GM23248 (cell line): ENCODE measurements around the gene RPRD1B. TPM values are rescaled to one million over a fixed set of nuclear protein-coding genes. Genes with fewer than 3 reads are reported as not detected.

Source experiments
- DNase-seq: peaks from one replicate; pipeline ENCODE4 v3.0.0-alpha.2; 2015
- H2AFZ ChIP-seq: fragments of 200-600 bp; sonication (generic); 2 replicates; pipeline ENCODE4 v1.6.1; 2016; ENCODE audit warnings: antibody characterized with exemption
- H3F3A ChIP-seq: fragments of 200-600 bp; sonication (generic); 2 replicates; pipeline ENCODE4 v1.6.1; 2016; ENCODE audit warnings: mild to moderate bottlenecking, antibody characterized with exemption, mixed run types; ENCODE audit not compliant: insufficient read depth
- H3K27ac ChIP-seq: fragments of 200-600 bp; sonication (generic); 2 replicates; pipeline ENCODE4 v1.5.1; 2016; ENCODE audit warnings: mild to moderate bottlenecking
- H3K27me3 ChIP-seq: fragments of 200-600 bp; sonication (generic); replicated peaks from 2 replicates; pipeline ENCODE4 v1.6.1; 2016; ENCODE audit warnings: mild to moderate bottlenecking; ENCODE audit not compliant: insufficient read depth
- H3K36me3 ChIP-seq: fragments of 200-600 bp; sonication (generic); 2 replicates; pipeline ENCODE4 v1.6.1; 2016; ENCODE audit warnings: low read depth, mild to moderate bottlenecking
- H3K4me1 ChIP-seq: fragments of 200-600 bp; sonication (generic); 2 replicates; pipeline ENCODE4 v1.6.1; 2016; ENCODE audit warnings: mild to moderate bottlenecking; ENCODE audit not compliant: insufficient read depth
- H3K4me2 ChIP-seq: fragments of 200-600 bp; sonication (generic); one replicate; pipeline ENCODE4 v1.6.1; 2016; ENCODE audit warnings: mild to moderate bottlenecking; ENCODE audit not compliant: unreplicated experiment
- H3K4me3 ChIP-seq: fragments of 200-600 bp; sonication (generic); 2 replicates; pipeline ENCODE4 v1.5.1; 2016; ENCODE audit warnings: mild to moderate bottlenecking
- H3K79me2 ChIP-seq: fragments of 200-600 bp; sonication (generic); 2 replicates; pipeline ENCODE4 v1.6.1; 2016; ENCODE audit warnings: mild to moderate bottlenecking; ENCODE audit not compliant: insufficient read depth
- H3K9ac ChIP-seq: fragments of 200-600 bp; sonication (generic); 2 replicates; pipeline ENCODE4 v1.6.1; 2016; ENCODE audit warnings: mild to moderate bottlenecking
- H3K9me2 ChIP-seq: fragments of 200-600 bp; sonication (generic); 2 replicates; pipeline ENCODE4 v1.6.1; 2016; ENCODE audit warnings: mixed run types, mild to moderate bottlenecking, moderate library complexity; ENCODE audit not compliant: insufficient read depth
- H3K9me3 ChIP-seq: fragments of 200-600 bp; sonication (generic); one replicate; pipeline ENCODE4 v1.6.1; 2017; ENCODE audit warnings: low read depth
- H4K20me1 ChIP-seq: fragments of 200-600 bp; sonication (generic); 2 replicates; pipeline ENCODE4 v1.6.0; 2016; ENCODE audit not compliant: insufficient read depth
- EZH2 ChIP-seq: fragments of 200-600 bp; sonication (generic); IDR thresholded peaks from 2 replicates; pipeline ENCODE4 v1.6.1; 2018; ENCODE audit warnings: antibody characterized with exemption, mild to moderate bottlenecking; ENCODE audit not compliant: insufficient read depth, poor library complexity, severe bottlenecking
- EZH2phosphoT487 ChIP-seq: fragments of 200-600 bp; sonication (generic); IDR thresholded peaks from 2 replicates; pipeline ENCODE4 v1.6.1; 2018; ENCODE audit warnings: antibody characterized with exemption, moderate library complexity, mild to moderate bottlenecking, low read depth; ENCODE audit not compliant: insufficient read depth
- WGBS, 2 experiments: methylation state at CpG; one replicate each; pipeline ENCODE4 v1.1.6; 2015 to 2017; ENCODE audit warnings: low lambda C conversion rate in 2 of 2, low coverage in 1 of 2; ENCODE audit errors: missing lambda C conversion rate in 2 of 2; 5-methylcytosine and 5-hydroxymethylcytosine counted together
- in situ Hi-C: fragments of 300-500 bp; cut with MboI; formaldehyde crosslinking; loops from 2 replicates; pipeline ENCODE4 v1.15.0; 2020
- polyA plus RNA-seq: library from polyadenylated mRNA; unstranded; fragments of >200 nt; fragmentation: Nextera tagmentation; extraction: Ambion mirVana; gene quantifications from 2 replicates; pipeline ENCODE4 v1.2.1, GENCODE V29; 2016
- total RNA-seq: library from RNA; depleted of rRNA; stranded (reverse); fragments of >200 nt; shearing (Covaris generic); gene quantifications from 2 replicates; pipeline ENCODE4 v1.2.3, GENCODE V29; 2014

Gene RPRD1B
- total and polyA plus RNA-seq, 2 experiments from 2014 or later: 13.5 to 15.6 TPM

GRCh38 chr20:38108986-38109541 is 75.5 kb downstream of the RPRD1B start:
- peak overlapping the region; percentile 54 for H3K27ac ChIP-seq
- in situ Hi-C loops: no loop called here
- TF ChIP-seq EZH2 (no peak), EZH2phosphoT487 (no peak)
- H3K79me2 ChIP-seq: no peaks in the 10 kb centered on the region
- no peaks in the 10 kb centered on the region for H3K36me3 ChIP-seq
- peak; percentile 68 for DNase-seq
- no peak overlapping the region for H3K4me3 ChIP-seq
- H3K27me3 ChIP-seq: no peaks in the 10 kb centered on the region
- H4K20me1 ChIP-seq: no peaks in the 10 kb centered on the region
- 0 out of 2 replicates have a peak overlapping the region, but pooled peaks have one; percentile 0 for H3K9ac ChIP-seq
- H3F3A ChIP-seq: peaks cover 40% of the 10 kb centered on the region
- H3K9me3 ChIP-seq: no peaks in the 10 kb centered on the region
- no peak overlapping the region for H2AFZ ChIP-seq
- peaks cover 36% of the 10 kb centered on the region for H3K4me1 ChIP-seq
- 35 to 39% methylated on average over 3 of the region's 3 CpGs for WGBS, 2 experiments
- H3K9me2 ChIP-seq: no peaks in the 10 kb centered on the region
- H3K4me2 ChIP-seq: peak overlapping the region; percentile 55

DNA sequence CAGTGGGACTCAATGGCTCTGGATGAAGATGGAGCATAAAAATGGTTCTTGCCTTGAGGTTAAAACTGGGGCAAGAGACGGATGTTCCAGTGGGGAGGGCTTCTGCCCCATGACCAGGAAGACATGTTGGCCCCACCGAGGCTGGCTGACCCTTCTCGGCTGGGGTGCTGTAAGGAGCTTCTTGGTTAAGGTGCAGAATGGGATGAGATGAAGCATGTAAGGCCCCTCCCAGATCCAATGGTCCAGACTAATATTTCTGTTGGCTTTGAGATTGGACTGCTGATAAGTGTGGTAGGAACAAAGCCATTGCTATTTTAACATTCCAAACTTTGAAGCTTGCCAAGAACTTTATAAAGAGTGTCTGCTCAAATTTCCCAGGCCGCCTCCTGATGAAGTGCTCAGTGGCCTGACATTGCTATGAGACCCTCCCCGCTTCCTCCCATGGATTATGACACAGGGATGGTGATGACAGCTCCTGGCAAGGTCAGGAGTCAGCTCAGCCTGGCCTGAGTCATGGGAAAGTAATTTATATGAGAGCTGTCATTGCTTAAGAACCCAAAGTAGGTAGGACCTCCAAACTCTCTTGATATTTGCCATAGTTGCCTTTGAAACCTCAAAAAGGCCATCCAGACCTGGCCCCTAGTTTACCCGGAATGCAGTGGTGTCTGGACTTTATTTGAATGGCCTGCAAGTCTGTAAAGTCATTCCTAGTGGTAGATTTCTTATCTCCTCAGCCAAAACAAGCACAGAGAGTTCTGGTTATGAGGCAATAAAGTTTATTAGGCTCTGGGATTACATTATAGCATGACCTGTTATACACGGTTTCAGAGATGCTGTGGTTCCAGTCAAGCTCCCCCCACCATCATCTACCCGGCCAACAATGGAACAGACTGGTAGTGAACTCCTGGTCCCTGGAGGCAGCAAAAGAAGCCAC is 76.3 kb downstream of the RPRD1B start:
- Histone ChIP-seq H3K9me3 (no peaks in the 10 kb centered on the region), H3K4me3 (no peak overlapping the region), H4K20me1 (no peaks in the 10 kb centered on the region), H3K79me2 (no peaks in the 10 kb centered on the region), H3K27ac (peak overlapping the region; percentile 54), H3K27me3 (no peaks in the 10 kb centered on the region), H3K4me2 (peak overlapping the region; percentile 55), H3K9me2 (no peaks in the 10 kb centered on the region), H3K36me3 (no peaks in the 10 kb centered on the region), H3F3A (peaks cover 42% of the 10 kb centered on the region), H3K4me1 (peaks cover 36% of the 10 kb centered on the region), H3K9ac (no peak overlapping the region), H2AFZ (no peak overlapping the region)
- 1% methylated on average over 8 of the region's 8 CpGs for WGBS, 2 experiments
- in situ Hi-C loops: no loop called here
- TF ChIP-seq EZH2phosphoT487 (peak; percentile 96), EZH2 (no peak)
- peak; percentile 91 for DNase-seq

GRCh38 chr20:38110525-38111178 is 77.1 kb downstream of the RPRD1B start:
- Histone ChIP-seq H3K79me2 (no peaks in the 10 kb centered on the region), H3K27me3 (no peaks in the 10 kb centered on the region), H2AFZ (no peak overlapping the region), H3K27ac (peak overlapping the region; percentile 54), H3K9me2 (no peaks in the 10 kb centered on the region), H3K36me3 (no peaks in the 10 kb centered on the region), H3K9ac (no peak overlapping the region), H3K4me3 (no peak overlapping the region), H3K4me2 (peak overlapping the region; percentile 55), H3K9me3 (no peaks in the 10 kb centered on the region), H4K20me1 (no peaks in the 10 kb centered on the region), H3F3A (peaks cover 42% of the 10 kb centered on the region), H3K4me1 (peaks cover 36% of the 10 kb centered on the region)
- in situ Hi-C loops: no loop called here
- 98% methylated on average over 8 of the region's 8 CpGs for WGBS, 2 experiments
- no peak for DNase-seq
- TF ChIP-seq EZH2 (no peak), EZH2phosphoT487 (no peak)
